Left forelimb (tissue), 1 donor: ENCODE results near the gene HES7.

Source experiments
- DNase-seq: peaks from one replicate; pipeline ENCODE4 v3.0.0-alpha.2; 2018; ENCODE audit warnings: low spot score

The HES7 gene

DNA sequence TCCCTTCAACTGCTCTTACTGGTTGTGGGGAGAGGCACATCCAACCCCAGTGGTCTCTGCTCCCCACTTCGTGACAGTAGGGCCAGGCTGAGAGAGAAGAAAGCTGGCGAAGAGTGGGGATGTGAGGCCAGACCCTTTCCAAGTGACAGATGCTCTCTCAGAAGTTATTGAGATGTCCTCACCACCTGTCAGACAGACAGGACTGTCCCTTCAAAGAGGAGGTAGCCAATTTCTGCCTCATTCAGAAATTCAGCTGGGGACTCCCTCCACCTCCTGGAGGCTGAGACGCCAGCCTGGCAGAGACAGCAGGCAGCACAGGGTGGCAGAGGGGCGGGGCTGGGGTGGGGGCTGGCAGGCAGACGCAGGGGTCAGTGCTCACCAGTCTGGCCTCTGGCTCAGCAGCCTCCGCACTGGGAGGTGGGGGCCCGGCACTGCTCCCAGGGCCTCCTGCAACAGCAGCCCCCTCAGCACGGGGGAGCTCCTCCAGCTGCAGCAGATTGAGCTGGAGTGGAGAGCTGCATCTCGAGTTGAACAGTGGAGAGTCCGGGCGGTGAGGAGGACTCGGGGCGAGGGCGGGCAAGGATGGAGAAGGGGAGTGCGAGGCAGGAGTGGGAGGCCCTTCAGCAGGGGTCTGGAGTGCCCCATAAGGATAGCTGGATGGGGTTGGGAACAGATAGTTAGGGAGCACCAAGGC lies 19.1 kb upstream of the HES7 start:
- DNase-seq = peak; percentile 63

DNA sequence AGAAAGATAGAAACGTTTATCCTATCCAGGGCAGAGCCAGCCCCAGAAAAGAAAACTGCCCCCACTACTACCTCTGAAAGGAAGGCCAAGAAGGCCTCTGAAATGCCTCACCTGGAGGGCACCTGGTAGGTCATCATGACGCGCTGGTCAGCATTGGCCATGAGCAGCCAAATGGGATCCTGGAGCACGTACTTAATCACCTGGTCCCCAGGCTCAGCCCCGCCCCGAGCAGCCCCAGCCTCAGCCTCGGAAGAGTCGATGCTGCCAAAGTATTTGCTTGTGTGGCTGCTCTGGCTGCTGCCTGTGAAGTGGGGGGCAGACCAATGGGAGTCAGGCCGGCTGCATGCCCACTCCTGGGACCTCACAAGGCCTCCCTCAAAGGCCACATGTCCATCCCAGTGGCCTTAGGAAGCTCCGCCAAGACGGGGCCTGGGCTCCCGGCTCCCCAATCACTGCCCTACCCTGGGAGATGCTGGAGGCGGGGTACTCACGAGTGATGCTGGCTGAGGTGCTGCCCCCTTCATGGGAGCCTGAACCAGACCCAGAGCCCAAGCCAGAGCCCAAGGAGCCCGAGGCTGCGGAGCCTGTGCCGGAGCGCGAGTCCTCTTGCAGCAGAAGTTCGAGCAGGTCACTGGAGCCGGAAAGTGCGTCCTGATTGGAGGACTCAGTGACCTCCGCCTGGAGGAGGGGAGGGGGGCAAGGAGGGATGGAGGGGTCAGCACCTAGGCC lies 18.4 kb upstream of the HES7 start:
- peak; percentile 60 for DNase-seq

DNA sequence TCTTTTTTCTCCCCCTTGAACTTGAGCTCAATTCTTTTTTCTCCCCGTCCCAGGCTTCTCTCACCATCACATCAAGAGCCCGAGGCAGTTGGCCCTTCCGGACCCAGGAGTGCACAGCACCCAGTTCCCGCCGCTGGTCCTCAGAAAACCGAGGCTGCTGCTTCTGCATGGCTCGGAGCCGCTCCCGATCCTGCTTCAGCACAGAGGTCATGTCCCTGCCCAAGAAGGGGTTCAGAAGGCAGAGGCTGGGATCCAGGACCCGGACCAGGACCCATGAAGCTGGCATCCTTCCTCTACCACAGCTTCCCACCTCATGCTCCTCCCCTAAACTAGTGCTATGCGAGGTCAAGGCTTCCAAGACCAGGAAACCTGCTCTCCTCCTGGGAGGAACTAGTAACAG lies 17.8 kb upstream of the HES7 start:
- DNase-seq = no peak

DNA sequence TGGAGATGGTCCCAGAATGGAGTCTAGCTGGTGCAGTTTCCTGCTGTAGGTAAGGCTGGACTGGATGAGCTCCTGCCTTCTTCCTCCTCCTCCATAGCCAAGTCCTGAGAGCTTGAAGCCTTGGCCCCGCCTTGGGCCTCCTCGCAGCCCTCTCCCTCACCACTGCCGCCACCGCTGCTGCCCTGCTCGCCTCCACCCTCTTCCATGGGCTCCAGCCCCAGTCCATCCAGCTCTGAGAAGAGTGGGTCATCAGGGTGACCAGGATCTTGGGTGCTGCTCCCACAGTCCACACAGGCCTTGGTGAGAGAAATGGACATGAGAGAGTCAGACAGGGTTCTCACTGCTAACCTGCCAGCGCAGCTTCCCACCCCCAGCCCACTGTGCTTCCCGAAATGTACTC lies 17.1 kb upstream of the HES7 start:
- peak; percentile 56 for DNase-seq

DNA sequence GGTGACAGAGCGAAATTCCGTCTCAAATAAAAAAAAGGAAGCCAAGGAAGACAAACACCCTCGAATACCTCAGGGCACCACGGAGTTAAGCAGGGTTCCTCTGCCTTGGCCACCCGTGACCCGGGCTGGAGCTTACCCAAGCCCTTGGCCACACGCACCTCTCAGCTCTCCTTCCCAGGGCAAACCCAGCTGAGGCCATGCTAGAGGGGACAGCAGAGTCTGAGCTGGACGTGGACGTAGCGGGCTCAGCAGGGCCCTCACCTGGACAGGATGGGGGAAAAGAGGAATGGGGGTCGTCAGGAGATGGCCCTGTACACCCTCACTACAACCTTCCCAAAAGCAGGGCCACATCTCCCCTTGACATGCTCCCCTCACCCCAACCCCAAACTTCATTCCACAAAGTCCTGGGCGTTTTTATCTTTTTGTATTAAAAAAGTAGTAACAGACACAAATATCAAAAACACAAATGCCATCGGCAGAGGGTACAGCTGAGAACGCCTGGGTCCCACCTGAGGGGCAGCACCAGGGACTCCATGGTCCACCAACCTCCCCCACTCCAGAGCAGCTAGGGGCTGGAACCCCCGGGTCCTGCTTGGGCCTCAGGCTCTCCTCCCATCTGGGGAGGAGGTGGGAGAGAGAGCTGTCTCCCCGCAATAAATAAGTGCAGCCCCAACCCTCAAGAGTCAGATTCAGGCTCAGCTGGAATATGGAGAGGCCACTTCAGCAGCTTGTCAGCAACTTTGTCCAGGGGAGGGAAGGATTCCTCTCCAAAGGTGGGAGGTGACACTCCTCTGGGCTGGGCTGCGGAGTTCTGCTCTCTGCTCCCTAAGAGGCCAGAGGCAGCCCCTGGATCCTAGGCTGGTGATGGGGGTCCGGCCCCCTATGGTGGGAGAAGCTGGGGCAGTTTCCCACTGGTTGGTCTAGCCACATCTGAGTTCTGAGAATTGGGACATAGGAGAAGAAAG lies 16.4 kb upstream of the HES7 start:
- DNase-seq = peak; percentile 60

DNA sequence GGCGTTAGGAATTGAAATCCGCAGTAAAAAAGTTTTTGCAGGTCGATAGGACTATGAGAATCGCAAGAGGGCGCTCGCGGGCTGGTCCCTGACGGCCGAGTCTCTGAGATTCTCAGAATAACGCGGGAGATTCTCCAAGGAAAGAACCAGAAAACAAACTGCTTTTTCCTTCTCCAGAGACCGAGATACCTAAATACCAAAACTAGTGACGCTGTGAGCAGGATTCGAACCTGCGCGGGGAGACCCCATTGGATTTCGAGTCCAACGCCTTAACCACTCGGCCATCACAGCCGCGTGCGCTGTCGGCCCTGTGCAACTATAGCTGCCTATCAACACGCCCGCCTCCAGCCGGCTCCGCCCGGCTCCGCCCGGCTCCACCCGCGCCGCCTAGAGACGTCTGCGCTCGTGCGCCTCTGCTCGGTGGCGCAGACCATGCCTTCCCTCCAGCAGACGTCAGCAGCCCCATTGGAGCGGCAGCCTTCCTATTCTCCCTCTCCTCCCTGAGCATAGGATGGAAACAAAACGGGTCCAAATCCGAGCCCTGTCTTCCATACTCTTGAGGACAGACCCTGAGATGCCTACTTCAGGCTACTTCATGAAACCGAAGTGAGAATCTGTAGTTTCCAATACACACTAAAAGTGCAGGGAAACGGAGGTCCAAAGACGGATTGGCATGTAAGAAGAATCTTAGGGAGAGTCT lies 14.9 kb upstream of the HES7 start:
- peak; percentile 100 for DNase-seq

DNA sequence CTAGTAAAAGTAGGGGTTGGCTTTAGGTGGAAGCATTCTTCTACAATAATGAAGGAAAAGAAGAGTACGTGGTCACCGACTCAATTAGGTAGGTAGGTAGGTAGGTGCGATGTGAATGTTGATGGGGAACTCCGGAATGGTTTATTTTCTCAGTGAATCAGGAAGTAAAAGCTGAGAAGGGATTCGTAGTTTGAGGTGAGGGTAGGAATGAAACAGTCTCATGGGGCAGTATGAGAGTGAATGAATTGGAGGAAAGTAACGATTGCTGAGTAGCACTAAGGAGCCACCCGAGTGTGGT lies 14.4 kb upstream of the HES7 start:
- DNase-seq = no peak

DNA sequence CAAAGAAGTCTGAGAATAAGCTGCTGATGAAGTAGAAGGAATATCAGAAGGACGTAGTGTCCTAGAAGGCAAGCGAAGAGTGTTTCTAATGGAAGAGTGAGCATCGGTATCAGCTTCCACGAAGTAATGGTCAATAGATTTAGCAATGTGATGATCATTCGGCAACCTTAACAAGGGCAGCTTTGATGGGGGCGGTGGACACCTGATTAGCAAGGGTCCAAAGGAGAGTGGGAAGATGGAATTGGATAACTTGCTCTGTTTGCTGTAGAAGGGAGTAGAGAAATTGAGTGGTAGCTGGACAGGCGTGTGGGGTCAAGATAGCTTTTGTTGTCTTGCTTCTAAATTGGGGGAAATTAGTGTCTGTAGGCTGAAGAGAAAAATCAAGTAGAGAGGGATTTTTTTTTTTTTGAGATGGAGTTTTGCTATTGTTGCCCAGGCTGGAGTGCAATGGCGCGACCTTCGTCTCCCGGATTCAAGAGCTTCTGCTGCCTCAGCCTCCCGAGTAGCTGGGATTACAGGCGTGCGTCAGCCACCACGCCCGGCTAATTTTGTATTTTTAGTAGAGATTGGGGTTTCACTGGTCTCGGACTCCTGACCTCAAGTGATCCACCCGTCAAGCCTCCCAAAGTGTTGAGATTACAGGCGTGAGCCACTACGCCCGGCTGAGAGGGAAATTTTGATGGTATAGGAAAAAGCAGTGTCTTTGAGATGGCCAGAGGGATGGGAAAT lies 13.9 kb upstream of the HES7 start:
- DNase-seq = peak; percentile 59

DNA sequence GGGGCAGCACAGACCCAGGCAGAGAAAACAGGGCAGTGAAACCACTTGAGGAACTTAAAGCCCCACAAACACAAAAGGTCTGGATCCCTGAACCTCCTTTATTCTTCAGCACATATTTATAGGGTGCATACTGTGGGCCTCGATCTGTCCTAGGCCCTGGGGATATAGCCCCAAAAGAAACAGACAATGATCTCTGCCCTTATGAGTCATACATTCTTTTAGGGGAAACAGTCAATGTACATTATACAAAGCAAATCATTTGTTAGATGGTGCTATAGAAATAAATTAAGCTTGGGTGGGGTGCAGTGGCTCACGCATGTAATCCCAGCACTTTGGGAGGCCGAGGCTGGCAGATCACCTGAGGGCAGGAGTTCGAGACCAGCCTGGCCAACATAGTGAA lies 10.0 kb upstream of the HES7 start:
- no peak for DNase-seq

DNA sequence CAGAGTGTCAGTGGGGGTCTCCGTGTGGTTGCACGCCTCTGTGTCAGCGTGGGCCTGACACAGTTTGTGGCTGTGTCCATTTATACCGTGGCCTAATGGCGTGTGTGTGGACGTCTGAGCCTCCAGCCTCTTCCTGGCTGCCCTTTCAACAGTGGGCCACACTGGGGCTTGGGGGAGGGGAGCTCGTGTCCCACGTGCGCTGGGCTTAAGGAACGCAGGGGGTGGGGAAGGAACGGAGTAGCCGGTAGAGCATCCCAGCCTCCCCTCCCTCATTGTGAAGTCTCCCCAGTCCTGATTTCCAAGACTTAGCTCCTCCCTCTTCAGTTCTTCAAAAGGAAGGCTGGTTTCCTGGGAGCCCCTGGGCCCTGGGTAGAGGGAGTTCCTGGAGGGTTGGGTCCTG lies 9.5 kb upstream of the HES7 start:
- DNase-seq = no peak

DNA sequence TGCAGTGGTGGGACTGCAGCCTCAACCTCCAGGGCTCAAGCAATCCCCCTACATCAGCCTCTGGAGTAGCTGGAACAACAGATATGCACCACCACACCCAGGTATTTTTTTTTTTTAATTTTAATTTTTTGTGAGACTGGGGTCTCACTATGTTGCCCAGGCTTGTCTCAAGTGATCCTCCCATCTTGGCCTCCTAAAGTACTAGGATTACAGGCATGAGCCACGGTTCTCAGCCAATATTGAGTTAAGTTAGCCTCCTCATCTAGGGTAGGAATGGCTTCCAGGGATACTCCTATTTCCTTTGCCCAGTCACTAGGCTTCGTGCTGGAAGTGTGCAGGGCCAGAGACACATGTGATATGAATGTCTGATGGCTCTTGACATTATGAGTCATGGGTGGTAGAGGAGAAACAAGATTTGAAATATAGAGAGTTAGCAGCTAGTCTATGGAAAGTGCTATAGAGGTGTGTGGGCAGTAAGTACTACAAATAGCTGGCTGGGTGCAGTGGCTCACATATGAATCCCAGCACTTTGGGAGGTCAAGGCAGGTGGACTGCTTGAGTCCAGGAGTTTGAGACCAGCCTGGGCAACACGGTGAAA lies 8.0 kb upstream of the HES7 start:
- DNase-seq = no peak

DNA sequence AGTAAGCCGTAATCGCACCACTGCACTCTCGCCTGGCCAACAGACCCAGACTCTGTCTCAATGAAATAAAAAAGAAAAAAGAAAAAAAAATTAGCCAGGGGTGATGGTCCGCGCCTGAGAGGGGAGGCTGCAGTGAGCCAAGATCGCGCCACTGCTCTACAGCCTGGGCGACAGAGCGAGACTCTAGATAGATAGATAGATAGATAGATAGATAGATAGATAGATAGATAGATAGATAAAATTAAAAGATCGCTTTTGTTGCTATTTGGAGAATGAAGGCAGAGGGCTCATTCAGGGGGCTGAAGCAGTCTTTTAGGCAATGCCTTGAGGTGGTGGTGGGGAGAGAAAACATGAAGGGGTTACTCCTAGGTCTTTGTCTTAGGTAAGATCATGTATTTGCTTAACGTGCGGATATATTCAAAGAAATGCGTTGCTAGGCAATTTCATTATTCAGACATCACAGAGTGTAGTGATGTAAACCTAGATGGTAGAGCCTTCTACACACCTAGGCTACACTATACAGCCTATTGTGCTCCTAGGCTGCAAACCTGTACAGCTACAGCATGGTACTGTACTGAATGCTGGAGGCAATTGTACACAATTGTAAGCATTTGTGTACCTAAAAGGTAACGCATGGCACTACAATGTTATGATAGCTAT lies 4.3 kb upstream of the HES7 start:
- DNase-seq = no peak

DNA sequence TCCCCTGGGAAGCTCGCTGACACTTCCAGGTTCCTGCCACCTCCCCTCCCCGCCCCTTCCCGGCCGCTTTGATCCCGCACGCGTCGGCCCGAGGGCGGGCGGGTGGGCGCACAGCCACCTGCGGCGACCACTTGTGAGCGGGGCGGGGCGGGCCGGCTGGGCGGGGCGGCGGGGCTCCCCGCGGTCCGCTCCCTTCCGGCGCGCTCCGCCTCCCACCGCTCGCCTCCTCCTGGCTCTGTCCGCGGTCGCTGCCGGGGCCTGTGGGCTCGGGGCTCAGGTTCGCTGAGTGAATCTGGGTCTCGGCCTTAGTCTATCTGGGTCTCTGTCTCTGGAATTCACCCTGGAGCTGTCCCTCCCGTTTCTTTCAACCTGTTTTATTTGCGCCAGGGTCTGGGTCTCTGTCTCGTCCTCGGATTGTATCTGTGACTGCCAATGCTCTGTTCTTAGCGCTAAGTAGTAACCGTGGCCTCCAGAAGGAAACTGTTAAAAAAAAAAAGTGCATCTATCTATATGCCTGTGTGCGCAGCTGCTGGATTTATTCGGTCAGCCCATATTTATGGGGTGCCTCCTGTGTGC lies 2.7 kb upstream of the HES7 start:
- DNase-seq = peak; percentile 76

DNA sequence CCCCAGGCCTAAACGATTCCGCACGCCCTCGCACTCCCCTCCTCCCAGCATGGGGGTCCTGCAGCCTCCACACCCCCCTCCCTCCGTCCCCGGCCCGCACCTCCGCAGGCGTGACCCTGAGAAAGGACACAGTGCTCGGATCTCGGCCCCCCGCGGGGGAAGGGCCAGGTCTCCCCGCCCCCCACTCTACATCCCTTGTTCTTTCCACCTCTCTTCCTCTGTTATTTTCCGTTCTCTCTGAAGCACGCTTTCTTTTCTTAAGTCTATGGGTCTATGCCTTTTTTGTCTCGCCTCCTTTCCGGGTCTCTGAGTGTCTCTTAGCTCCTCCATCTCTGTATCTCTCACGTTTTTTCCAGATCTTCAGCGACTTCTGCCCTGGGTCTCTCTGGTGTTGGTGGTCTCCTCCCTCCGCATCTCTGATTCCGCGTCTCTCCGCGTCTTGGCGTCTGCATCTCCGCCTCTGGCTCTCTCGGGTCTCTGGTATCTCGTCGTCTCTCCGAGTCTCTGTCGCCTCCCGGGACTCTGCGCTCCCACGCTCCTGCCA lies 2.1 kb upstream of the HES7 start:
- peak; percentile 70 for DNase-seq

DNA sequence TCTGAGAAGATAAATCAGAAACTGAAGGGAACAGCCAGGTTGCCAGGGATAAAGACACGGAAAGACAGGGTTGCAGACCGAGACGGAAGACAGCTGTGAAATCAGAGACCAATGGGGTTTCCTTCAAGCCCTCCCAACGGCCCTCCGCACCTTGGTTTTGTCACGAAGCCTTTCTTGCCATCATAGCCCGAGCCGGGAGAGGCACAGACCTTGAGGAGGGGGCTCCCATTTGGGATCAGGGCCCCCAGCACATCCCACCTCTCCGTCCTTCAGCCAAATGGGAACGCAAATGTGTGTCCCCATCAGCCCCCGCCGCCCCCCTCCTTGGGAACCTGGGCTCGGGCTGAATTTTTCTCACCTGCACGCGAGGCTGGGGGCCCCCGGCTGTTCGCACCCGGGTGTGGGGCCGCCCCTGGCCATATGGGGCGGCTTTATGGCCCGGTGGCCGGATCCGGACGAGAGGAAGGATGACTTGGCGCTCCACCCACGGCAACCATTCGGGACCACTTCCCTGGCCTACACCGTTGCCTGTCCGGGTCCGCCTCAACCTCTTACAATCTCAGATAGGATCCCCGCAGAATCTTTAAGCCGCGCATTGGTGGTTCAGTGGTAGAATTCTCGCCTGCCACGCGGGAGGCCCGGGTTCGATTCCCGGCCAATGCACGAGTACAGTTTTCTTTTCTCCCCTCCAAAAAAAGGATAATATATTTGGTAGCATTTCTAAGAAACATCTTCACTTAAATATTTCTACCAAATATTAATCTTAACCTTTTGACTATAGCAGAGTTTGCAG lies 1.4 kb upstream of the HES7 start:
- peak; percentile 94 for DNase-seq

DNA sequence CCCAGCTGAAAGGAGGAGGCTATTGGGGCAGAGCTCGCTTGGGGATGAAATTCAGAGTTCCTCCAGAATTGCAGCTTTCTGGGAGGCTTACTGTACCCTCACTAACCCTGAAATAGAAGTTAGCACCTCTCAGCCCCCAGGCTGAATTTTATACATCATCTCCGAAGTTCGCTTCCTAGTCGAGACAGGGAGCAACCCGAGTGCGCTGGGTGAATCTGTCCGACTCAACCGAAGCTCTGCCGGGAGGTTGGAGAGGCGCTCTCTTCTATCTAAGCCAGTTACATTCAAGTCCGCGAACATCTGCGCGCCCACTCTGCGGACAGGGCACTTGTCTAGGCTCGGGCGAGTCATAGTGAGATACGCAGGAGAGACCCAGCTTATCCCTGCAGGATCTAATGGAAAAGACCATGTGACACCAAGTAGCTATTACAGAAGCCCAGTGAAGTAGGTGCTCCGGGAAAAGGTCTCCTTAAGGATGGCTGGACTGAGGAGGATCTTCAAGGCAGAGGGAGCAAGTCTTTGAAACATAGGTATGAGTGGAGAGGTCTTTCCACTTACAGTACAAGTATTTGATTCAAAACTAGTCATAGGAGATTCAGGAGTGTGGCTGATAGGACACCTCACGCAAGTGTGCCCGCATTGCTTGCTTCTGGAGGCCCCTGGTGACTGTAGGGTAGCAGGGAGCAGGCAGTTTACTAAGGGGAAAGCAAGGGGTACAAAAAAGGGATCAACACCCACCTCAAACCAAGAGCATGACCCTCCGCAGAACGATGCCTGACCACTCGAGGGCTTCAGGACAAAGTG lies 646 bp upstream of the HES7 start:
- no peak for DNase-seq

DNA sequence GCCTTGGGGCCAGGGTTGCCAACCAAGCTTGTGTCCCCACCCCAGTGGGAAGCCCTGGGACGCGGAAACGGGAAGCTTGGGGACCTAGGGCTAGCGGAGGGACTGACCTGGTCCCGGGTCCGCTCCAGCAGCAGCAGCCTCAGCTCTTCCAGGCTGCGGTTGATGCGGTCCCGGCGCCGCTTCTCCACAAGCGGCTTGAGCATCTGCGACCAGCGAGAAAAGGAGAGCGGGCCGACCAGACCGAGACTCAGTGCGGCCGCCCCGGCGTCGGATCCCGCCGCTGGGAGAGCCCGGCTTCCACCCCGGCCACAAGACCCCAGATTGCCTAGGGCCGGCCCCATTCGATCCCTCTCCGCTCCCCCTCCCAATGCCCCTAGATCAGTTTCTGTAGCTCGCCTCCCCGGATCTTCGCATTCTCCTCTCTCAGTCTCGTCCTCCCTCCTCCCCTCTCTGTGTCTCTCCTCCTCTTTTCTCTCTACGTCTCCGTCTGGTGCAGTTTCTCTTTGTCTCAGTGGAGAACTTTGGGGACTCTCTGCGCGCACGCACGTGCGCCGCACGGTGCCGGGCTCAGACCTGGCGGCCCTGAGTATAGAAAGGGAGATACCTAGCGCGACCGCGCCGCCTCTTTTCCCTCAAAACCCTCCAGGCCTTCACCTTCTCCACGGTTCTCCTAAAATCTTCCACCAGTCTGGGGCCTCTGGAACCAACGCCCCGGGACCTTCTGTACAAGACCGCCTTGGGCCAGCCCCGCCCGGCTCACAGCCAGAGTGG lies 797 bp downstream of the HES7 start:
- no peak for DNase-seq
